KMS-11 (cell line): ENCODE results near the gene TACC3.

ENCODE experiments used
- H2AFZ ChIP-seq: fragments of 200-600 bp; sonication (generic); 2 replicates; pipeline ENCODE4 v1.6.1; 2016; ENCODE audit warnings: antibody characterized with exemption, mixed run types, low read depth
- H3K27ac ChIP-seq: fragments of 200-600 bp; sonication (generic); 2 replicates; pipeline ENCODE4 v1.6.1; 2016; ENCODE audit warnings: mild to moderate bottlenecking, mixed run types
- H3K27me3 ChIP-seq: fragments of 200-600 bp; sonication (generic); 2 replicates; pipeline ENCODE4 v1.6.1; 2017; ENCODE audit warnings: mild to moderate bottlenecking, low read depth, mixed run types, moderate library complexity; ENCODE audit not compliant: insufficient read depth
- H3K36me3 ChIP-seq: fragments of 200-600 bp; sonication (generic); 2 replicates; pipeline ENCODE4 v1.6.1; 2017; ENCODE audit warnings: mild to moderate bottlenecking, mixed run types; ENCODE audit not compliant: insufficient read depth
- H3K4me1 ChIP-seq: fragments of 200-600 bp; sonication (generic); 2 replicates; pipeline ENCODE4 v1.6.1; 2016; ENCODE audit warnings: mild to moderate bottlenecking, low read depth, mixed run types; ENCODE audit not compliant: poor library complexity, severe bottlenecking
- H3K4me2 ChIP-seq: fragments of 200-600 bp; sonication (generic); 2 replicates; pipeline ENCODE4 v1.7.0; 2016; ENCODE audit warnings: mild to moderate bottlenecking, mixed run types
- H3K4me3 ChIP-seq: fragments of 200-600 bp; sonication (generic); IDR thresholded peaks from 2 replicates; pipeline ENCODE4 v1.6.1; 2017; ENCODE audit warnings: low read depth, low read length, mixed read lengths; ENCODE audit not compliant: insufficient read depth
- H3K79me2 ChIP-seq: fragments of 200-600 bp; sonication (generic); 2 replicates; pipeline ENCODE4 v1.6.1; 2016; ENCODE audit warnings: low read depth, mixed run types; ENCODE audit not compliant: insufficient read depth
- H3K9ac ChIP-seq: fragments of 200-600 bp; sonication (generic); 2 replicates; pipeline ENCODE4 v1.6.1; 2016; ENCODE audit warnings: mild to moderate bottlenecking, mixed run types
- H4K20me1 ChIP-seq: fragments of 200-600 bp; sonication (generic); 2 replicates; pipeline ENCODE4 v1.6.1; 2016; ENCODE audit warnings: mild to moderate bottlenecking, mixed run types; ENCODE audit not compliant: insufficient read depth
- CTCF ChIP-seq: fragments of 200-600 bp; sonication (generic); conservative IDR thresholded peaks from 2 replicates; pipeline ENCODE4 v1.6.1; 2017; ENCODE audit warnings: low read depth, mild to moderate bottlenecking, antibody characterized with exemption, low read length, moderate library complexity, mixed read lengths

Gene TACC3

GRCh38 chr4:1683261-1683735 is 38.0 kb upstream of the TACC3 start:
- Histone ChIP-seq H3K4me3 (no peak overlapping the region), H3K27ac (no peak overlapping the region), H3K4me2 (no peak overlapping the region), H2AFZ (0 out of 2 replicates have a peak overlapping the region, but pooled peaks have one; percentile 10), H3K27me3 (no peaks in the 10 kb centered on the region), H4K20me1 (no peaks in the 10 kb centered on the region), H3K36me3 (no peaks in the 10 kb centered on the region), H3K79me2 (no peaks in the 10 kb centered on the region), H3K4me1 (no peaks in the 10 kb centered on the region), H3K9ac (no peak overlapping the region)
- TF ChIP-seq CTCF: no peak

GRCh38 chr4:1683736-1684505 is 37.4 kb upstream of the TACC3 start, which contains the start of gene FAM53A:
Gene FAM53A (minus strand): TSS chr4:1684313. CDS start chr4:1668741, 15,572 bp downstream.
- Histone ChIP-seq H3K27ac (no peak within 1 kb of the TSS), H3K4me2 (no peak within 1 kb of the TSS), H3K79me2 (no peaks in the 10 kb centered on the region), H3K9ac (no peak within 1 kb of the TSS), H3K36me3 (no peaks in the 10 kb centered on the region), H3K27me3 (no peaks in the 10 kb centered on the region), H3K4me3 (no peak within 1 kb of the TSS), H2AFZ (peak within 1 kb of the TSS; percentile 10; the same call in 1 of the 2 replicates), H3K4me1 (no peaks in the 10 kb centered on the region), H4K20me1 (no peaks in the 10 kb centered on the region)
- no peak for TF ChIP-seq CTCF

- Histone ChIP-seq H3K4me1 (no peaks in the 10 kb centered on the region), H3K79me2 (no peaks in the 10 kb centered on the region), H3K27me3 (no peaks in the 10 kb centered on the region), H3K4me3 (no peak overlapping the region), H3K36me3 (no peaks in the 10 kb centered on the region), H3K4me2 (no peak overlapping the region), H3K9ac (no peak overlapping the region), H2AFZ (no peak overlapping the region), H4K20me1 (no peaks in the 10 kb centered on the region), H3K27ac (no peak overlapping the region)
- TF ChIP-seq CTCF: no peak
These were observed 36.7 kb upstream of the TACC3 start for GRCh38 chr4:1684506-1685234.

- Histone ChIP-seq H3K4me1 (no peaks in the 10 kb centered on the region), H3K27me3 (no peaks in the 10 kb centered on the region), H3K36me3 (no peaks in the 10 kb centered on the region), H3K4me2 (no peak overlapping the region), H3K4me3 (no peak overlapping the region), H2AFZ (no peak overlapping the region), H3K9ac (no peak overlapping the region), H3K27ac (no peak overlapping the region), H4K20me1 (no peaks in the 10 kb centered on the region), H3K79me2 (no peaks in the 10 kb centered on the region)
- TF ChIP-seq CTCF: no peak
These were observed 35.8 kb upstream of the TACC3 start for GRCh38 chr4:1685235-1686150.
